Measurements from ENCODE around the gene VPS39. TPM values are rescaled to one million over a fixed set of nuclear protein-coding genes. Genes with fewer than 3 reads are reported as not detected.

Gene VPS39
- total and polyA plus RNA-seq, 9 donors, result 30.3 to 61.5 (median 50.2) TPM

DNA sequence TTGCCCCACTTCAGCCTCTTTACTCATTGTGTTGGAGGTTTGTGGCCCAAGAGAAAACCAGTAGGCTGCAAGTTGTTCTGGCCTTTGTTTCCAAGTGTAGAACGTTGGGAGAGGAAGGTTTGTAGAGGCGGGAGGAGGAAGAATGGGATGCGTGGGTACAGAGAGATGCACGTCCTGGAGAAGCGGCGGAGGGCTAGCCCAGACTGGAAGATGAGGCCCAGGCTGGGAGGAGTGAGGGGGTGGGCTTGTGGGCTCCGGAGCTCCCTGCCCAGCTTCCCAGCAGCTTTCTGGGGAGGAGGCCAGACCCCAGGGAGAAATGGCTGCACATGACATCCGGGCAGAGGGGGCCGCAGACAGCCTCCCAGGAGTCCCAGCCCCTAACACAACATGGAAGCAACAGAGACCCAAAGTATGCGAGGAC, 57.0 kb downstream of the VPS39 start:
- no peak overlapping the region for H3K4me3 ChIP-seq
- H3K4me1 ChIP-seq (ENCODE audit: insufficient read depth), result peaks cover 1% of the 10 kb centered on the region
- DNase-seq, result no peak
- H3K27me3 ChIP-seq, result no peaks in the 10 kb centered on the region
- H3K9me3 ChIP-seq, result no peaks in the 10 kb centered on the region
- 75 to 79% (median 79%) methylated on average over 10 of the region's 10 CpGs for WGBS, 3 donors
- no peak overlapping the region for H3K27ac ChIP-seq
- no peaks in the 10 kb centered on the region for H3K36me3 ChIP-seq
- TF ChIP-seq POLR2A (IDR thresholded peaks at IDR 0.05) (no peak), EP300 (IDR thresholded peaks at IDR 0.05) (no peak)
- TF ChIP-seq, protein P1, sequence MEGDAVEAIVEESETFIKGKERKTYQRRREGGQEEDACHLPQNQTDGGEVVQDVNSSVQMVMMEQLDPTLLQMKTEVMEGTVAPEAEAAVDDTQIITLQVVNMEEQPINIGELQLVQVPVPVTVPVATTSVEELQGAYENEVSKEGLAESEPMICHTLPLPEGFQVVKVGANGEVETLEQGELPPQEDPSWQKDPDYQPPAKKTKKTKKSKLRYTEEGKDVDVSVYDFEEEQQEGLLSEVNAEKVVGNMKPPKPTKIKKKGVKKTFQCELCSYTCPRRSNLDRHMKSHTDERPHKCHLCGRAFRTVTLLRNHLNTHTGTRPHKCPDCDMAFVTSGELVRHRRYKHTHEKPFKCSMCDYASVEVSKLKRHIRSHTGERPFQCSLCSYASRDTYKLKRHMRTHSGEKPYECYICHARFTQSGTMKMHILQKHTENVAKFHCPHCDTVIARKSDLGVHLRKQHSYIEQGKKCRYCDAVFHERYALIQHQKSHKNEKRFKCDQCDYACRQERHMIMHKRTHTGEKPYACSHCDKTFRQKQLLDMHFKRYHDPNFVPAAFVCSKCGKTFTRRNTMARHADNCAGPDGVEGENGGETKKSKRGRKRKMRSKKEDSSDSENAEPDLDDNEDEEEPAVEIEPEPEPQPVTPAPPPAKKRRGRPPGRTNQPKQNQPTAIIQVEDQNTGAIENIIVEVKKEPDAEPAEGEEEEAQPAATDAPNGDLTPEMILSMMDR (IDR thresholded peaks at IDR 0.05), result no peak
- intact Hi-C loops (cut with DNase I), result no loop called here

DNA sequence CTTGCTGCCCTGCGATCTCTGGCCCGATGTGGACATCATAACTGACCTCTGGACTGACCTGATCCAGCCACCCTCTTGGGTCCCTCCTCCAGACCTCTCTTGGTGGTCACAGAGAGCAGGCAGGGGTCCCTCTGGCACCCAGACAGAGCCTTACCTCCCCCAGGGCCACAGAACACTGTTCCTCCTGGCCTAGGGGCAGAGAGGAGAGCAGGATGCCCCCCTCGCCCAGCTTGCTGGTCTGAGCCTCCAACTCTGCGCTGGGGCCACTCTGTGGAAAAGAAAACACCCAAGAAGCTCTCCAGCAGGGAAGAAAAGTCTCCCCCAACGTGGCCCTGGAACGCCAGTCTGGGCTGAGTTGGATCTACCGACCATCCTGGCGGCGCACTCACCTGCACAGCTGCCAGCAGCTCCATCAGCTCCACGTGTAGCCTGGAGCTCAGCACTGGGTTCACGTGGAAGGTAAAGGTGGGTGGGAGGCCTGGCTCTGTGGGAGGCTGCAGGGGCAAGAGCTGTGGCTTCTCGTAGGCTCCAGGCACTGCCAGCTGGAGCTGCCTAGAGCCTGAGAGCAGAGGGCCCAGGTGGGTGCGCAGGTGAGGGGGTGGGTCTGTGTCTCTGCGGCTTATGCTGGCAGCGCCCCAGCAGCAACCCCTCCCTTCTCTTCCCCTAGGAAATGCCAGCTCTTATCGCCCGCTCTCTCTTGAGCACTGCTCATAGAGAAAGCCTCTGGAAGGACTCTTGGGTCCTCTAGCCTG, 57.7 kb downstream of the VPS39 start:
- Histone ChIP-seq H3K36me3 (no peaks in the 10 kb centered on the region), H3K9me3 (no peaks in the 10 kb centered on the region), H3K4me3 (no peak overlapping the region), H3K27me3 (no peaks in the 10 kb centered on the region), H3K27ac (no peak overlapping the region), H3K4me1 (ENCODE audit: insufficient read depth) (peaks cover 1% of the 10 kb centered on the region)
- 80 to 84% (median 83%) methylated on average over 16 to 17 of the region's 17 CpGs for WGBS, 3 donors
- no peak for TF ChIP-seq EP300 (IDR thresholded peaks at IDR 0.05)
- no peak for TF ChIP-seq POLR2A (IDR thresholded peaks at IDR 0.05)
- TF ChIP-seq, protein P1 (IDR thresholded peaks at IDR 0.05), result no peak
- DNase-seq, result no peak
- intact Hi-C loops (cut with DNase I), result no loop called here

DNA sequence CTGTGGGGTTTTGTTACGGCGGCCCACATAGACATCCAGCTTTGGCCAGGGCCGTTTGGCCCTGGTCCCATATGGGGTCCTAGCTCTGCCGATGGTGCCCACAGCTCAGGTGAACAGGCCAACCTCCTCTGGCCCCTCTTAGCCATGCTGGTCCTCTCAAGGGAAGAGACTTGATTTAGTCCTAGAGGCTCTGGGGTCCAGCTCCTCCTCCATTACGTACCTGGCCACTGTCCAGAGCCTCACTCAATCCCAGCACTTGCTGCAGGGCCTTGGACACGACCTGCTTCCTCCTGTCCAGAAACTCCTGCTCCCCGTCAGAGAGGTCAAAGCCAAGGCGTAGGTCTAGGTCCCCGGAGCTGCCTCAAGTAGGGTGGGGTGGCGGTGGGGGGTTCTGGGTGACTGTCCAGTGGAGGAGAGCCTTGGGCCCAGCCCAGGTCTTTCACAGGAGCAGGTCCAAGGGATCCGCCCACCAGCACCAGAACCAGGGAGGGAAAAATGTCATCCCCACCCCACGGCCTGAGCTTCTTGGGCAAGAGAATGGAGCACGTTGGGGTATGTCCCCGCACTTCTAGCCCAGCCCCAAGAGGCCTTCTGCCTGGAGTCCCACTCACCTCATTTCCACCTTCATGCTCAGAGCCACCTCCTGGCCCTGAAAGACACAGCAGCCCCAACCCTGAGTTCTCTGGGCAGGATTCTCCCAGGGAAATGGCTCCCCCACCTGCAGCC, 58.4 kb downstream of the VPS39 start:
- Histone ChIP-seq H3K36me3 (no peaks in the 10 kb centered on the region), H3K27me3 (no peaks in the 10 kb centered on the region), H3K27ac (no peak overlapping the region), H3K9me3 (no peaks in the 10 kb centered on the region), H3K4me3 (no peak overlapping the region), H3K4me1 (ENCODE audit: insufficient read depth) (peaks cover 1% of the 10 kb centered on the region)
- DNase-seq, result no peak
- WGBS, 3 donors, result 78 to 84% (median 80%) methylated on average over 14 of the region's 14 CpGs
- TF ChIP-seq EP300 (IDR thresholded peaks at IDR 0.05) (no peak), POLR2A (IDR thresholded peaks at IDR 0.05) (no peak)
- TF ChIP-seq, protein P1 (IDR thresholded peaks at IDR 0.05), result no peak
- intact Hi-C loops (cut with DNase I), result no loop called here

DNA sequence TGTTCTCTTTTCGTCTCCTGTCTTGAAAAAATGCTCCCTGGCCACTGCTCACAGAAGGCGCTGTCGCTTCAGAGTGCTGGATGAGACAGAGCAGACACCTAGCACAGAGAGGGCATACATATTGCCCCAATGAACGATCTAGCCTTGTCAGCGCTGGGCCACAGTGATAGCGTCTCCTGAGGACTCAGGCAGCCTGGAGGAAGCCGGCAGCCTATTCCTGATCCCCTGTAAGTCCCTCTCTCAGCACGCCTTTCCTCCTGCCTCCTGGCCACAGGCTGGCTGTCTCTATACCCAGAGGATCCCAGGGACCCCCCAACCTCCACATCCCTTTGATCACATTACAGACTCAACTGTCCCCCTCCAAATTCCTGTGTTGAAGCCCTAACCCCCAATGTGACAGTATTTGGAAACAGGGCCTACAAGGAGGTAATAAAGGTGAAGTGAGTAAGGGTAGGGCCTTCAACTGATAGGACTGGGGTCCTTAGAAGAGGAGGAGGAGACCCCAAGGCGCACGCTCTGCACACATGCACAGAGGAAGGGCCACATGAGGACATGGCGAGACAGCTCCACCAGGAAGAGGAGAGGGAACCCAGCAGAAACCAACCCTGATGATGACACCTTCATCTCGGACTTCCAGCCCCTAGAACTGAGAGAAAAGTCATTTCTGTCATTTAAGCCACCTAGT, 59.2 kb downstream of the VPS39 start:
- Histone ChIP-seq H3K4me3 (no peak overlapping the region), H3K9me3 (no peaks in the 10 kb centered on the region), H3K27me3 (no peaks in the 10 kb centered on the region), H3K36me3 (no peaks in the 10 kb centered on the region), H3K27ac (no peak overlapping the region), H3K4me1 (ENCODE audit: insufficient read depth) (peaks cover 1% of the 10 kb centered on the region)
- TF ChIP-seq POLR2A (IDR thresholded peaks at IDR 0.05) (no peak), EP300 (IDR thresholded peaks at IDR 0.05) (no peak)
- TF ChIP-seq, protein P1 (IDR thresholded peaks at IDR 0.05), result no peak
- intact Hi-C loops (cut with DNase I), result no loop called here
- 85 to 89% (median 87%) methylated on average over 12 of the region's 12 CpGs for WGBS, 3 donors
- DNase-seq, result no peak

Data from ovary (tissue), 9 donors.